IMR-90 (cell line): ENCODE measurements around the gene DGKH. TPM values are rescaled to one million over a fixed set of nuclear protein-coding genes. Genes with fewer than 3 reads are reported as not detected.
A peak's percentile ranks its signal among the peaks of the same experiment; 100 is the strongest.

Experiments used
- ATAC-seq: fragments of 200-7000 bp; cut with Tn5 transposase; 2 replicates; pipeline ENCODE4 v1.9.1; 2020; ENCODE audit warnings: low read depth, mild to moderate bottlenecking, moderate library complexity
- BruUV-seq: library from RNA; stranded (reverse); fragments of 400-500 nt; replicated peaks from 2 replicates; lab custom pipeline; 2021; lab: Mats Ljungman, UMichigan
- CTCF ChIA-PET: fragments of 300-600 bp; formaldehyde crosslinking; extraction: SDS; loops from one replicate; lab custom pipeline; 2021; ENCODE audit warnings: antibody characterized with exemption; lab: Yijun Ruan, JAX
- POLR2A ChIA-PET: fragments of 300-600 bp; sonication (Branson Sonifier 250); formaldehyde crosslinking; loops from one replicate; lab custom pipeline; 2022; ENCODE audit warnings: antibody characterized with exemption; ENCODE audit not compliant: unreplicated experiment; lab: Charles Lee
- DNase-seq: peaks from one replicate; pipeline ENCODE4 v3.0.0; 2013
- H2AFZ ChIP-seq: replicated peaks from 2 replicates; pipeline ENCODE3; 2013; ENCODE audit warnings: low read length, mild to moderate bottlenecking; ENCODE audit not compliant: poor library complexity
- H2AK5ac ChIP-seq: 2 replicates; pipeline ENCODE4 v1.6.1; 2013; ENCODE audit warnings: low read depth, low read length, inconsistent platforms
- H2AK9ac ChIP-seq: replicated peaks from 2 replicates; pipeline ENCODE3; 2013; ENCODE audit warnings: mild to moderate bottlenecking, low read depth, low read length, moderate library complexity; ENCODE audit not compliant: poor library complexity
- H2BK120ac ChIP-seq: 2 replicates; pipeline ENCODE4 v1.6.1; 2013; ENCODE audit warnings: low read depth, low read length, inconsistent platforms
- H2BK15ac ChIP-seq: 3 replicates; pipeline ENCODE4 v1.6.1; 2013; ENCODE audit warnings: low read depth, low read length, inconsistent platforms
- H2BK20ac ChIP-seq: 2 replicates; pipeline ENCODE4 v1.6.1; 2013; ENCODE audit warnings: low read depth, mild to moderate bottlenecking, inconsistent platforms, low read length, moderate library complexity
- H2BK5ac ChIP-seq: 2 replicates; pipeline ENCODE4 v1.6.1; 2013; ENCODE audit warnings: mild to moderate bottlenecking, low read depth, low read length, inconsistent platforms; ENCODE audit not compliant: poor library complexity, severe bottlenecking
- H3K14ac ChIP-seq: replicated peaks from 2 replicates; pipeline ENCODE4 v1.6.1; 2013; ENCODE audit warnings: low read depth, low read length, inconsistent platforms
- H3K18ac ChIP-seq: 2 replicates; pipeline ENCODE4 v1.6.1; 2013; ENCODE audit warnings: low read depth, low read length, control low read depth
- H3K23ac ChIP-seq: 2 replicates; pipeline ENCODE4 v1.6.1; 2013; ENCODE audit warnings: low read depth, low read length, inconsistent platforms
- H3K27ac ChIP-seq: 2 replicates; pipeline ENCODE4 v1.5.1; 2013; ENCODE audit warnings: mild to moderate bottlenecking, control low read depth, low read length; ENCODE audit not compliant: insufficient read depth
- H3K27me3 ChIP-seq: 2 replicates; pipeline ENCODE4 v1.6.1; 2013; ENCODE audit warnings: low read length; ENCODE audit not compliant: control insufficient read depth, insufficient read depth
- H3K36me3 ChIP-seq: 2 replicates; pipeline ENCODE4 v1.6.1; 2013; ENCODE audit warnings: low read length, mixed read lengths; ENCODE audit not compliant: control insufficient read depth, insufficient read depth
- H3K4ac ChIP-seq: 2 replicates; pipeline ENCODE4 v1.6.1; 2013; ENCODE audit warnings: low read depth, low read length, inconsistent platforms
- H3K4me1 ChIP-seq: 2 replicates; pipeline ENCODE4 v1.6.1; 2013; ENCODE audit warnings: low read length, mixed read lengths; ENCODE audit not compliant: control insufficient read depth, insufficient read depth
- H3K4me2 ChIP-seq: 2 replicates; pipeline ENCODE4 v1.6.1; 2013; ENCODE audit warnings: low read depth, mild to moderate bottlenecking, control low read depth, low read length, moderate library complexity
- H3K4me3 ChIP-seq: 2 replicates; pipeline ENCODE4 v1.5.1; 2013; ENCODE audit warnings: low read depth, mild to moderate bottlenecking, control low read depth, low read length, moderate library complexity; ENCODE audit not compliant: insufficient read depth
- H3K56ac ChIP-seq: 2 replicates; pipeline ENCODE4 v1.6.1; 2013; ENCODE audit warnings: low read length, inconsistent platforms; ENCODE audit not compliant: insufficient read depth; ENCODE audit errors: extremely low read depth
- H3K79me1 ChIP-seq, 2 experiments: 2 replicates each; pipeline ENCODE4 v1.6.1; 2013; ENCODE audit warnings: low read length in 2 of 2, inconsistent platforms in 1 of 2, low read depth in 1 of 2
- H3K9ac ChIP-seq: 2 replicates; pipeline ENCODE4 v1.6.1; 2013; ENCODE audit warnings: low read depth, low read length, control low read depth
- H3K9me1 ChIP-seq: 2 replicates; pipeline ENCODE4 v1.6.1; 2013; ENCODE audit warnings: low read length, inconsistent platforms; ENCODE audit not compliant: insufficient read depth
- H3K9me3 ChIP-seq: 2 replicates; pipeline ENCODE4 v1.6.1; 2013; ENCODE audit warnings: low read length; ENCODE audit not compliant: control insufficient read depth, insufficient read depth
- H4K20me1 ChIP-seq: 2 replicates; pipeline ENCODE4 v1.6.1; 2013; ENCODE audit warnings: low read length, inconsistent platforms; ENCODE audit not compliant: insufficient read depth
- H4K5ac ChIP-seq: 2 replicates; pipeline ENCODE4 v1.6.1; 2013; ENCODE audit warnings: mild to moderate bottlenecking, low read depth, low read length, control low read depth
- H4K8ac ChIP-seq, 2 experiments: 2 replicates each; pipeline ENCODE4 v1.6.1; 2013; ENCODE audit warnings: low read depth in 2 of 2, low read length in 2 of 2, control low read depth in 1 of 2, inconsistent platforms in 1 of 2
- H4K91ac ChIP-seq: 2 replicates; pipeline ENCODE4 v1.6.1; 2013; ENCODE audit warnings: low read depth, low read length, inconsistent platforms; ENCODE audit not compliant: insufficient read depth
- BHLHE40 ChIP-seq: fragments of 150-350 bp; IDR thresholded peaks from 2 replicates; pipeline ENCODE4 v1.6.1; 2016; ENCODE audit warnings: mild to moderate bottlenecking, low read depth, low read length
- CEBPB ChIP-seq: IDR thresholded peaks from 2 replicates; pipeline ENCODE4 v1.6.1; 2012; ENCODE audit warnings: low read depth, low read length, improper control_type of control experiment
- MXI1 ChIP-seq: IDR thresholded peaks from 2 replicates; pipeline ENCODE4 v1.6.1; 2012; ENCODE audit warnings: low read depth, mild to moderate bottlenecking, low read length, moderate library complexity, borderline replicate concordance
- POLR2A ChIP-seq: IDR thresholded peaks from 2 replicates; pipeline ENCODE4 v1.6.1; 2012; ENCODE audit warnings: mild to moderate bottlenecking, low read depth, low read length
- RAD21 ChIP-seq: IDR thresholded peaks from 2 replicates; pipeline ENCODE4 v1.6.1; 2012; ENCODE audit warnings: low read length, improper control_type of control experiment
- RFX5 ChIP-seq: IDR thresholded peaks from 2 replicates; pipeline ENCODE4 v1.8.0; 2012; ENCODE audit warnings: low read depth, mild to moderate bottlenecking, low read length, moderate library complexity
- SMC3 ChIP-seq: fragments of 150-350 bp; IDR thresholded peaks from 2 replicates; pipeline ENCODE4 v1.6.1; 2016; ENCODE audit warnings: low read depth, mild to moderate bottlenecking, antibody characterized with exemption, low read length, moderate library complexity
- WGBS, 2 experiments: methylation state at CpG; one replicate each; pipeline versions ENCODE4 v1.1.5 to v1.1.7; 2013; ENCODE audit warnings: missing lambda C conversion rate in 2 of 2; ENCODE audit not compliant: insufficient read length in 1 of 2; ENCODE audit errors: extremely low coverage in 2 of 2; 5-methylcytosine and 5-hydroxymethylcytosine counted together
- dilution Hi-C: fragments of 300-500 bp; cut with HindIII; formaldehyde crosslinking; loops from one replicate; pipeline ENCODE4 v1.14.3; 2018; ENCODE audit warnings: low sequenced_read_pairs; ENCODE audit not compliant: unreplicated experiment
- in situ Hi-C: fragments of 300-500 bp; cut with MboI; formaldehyde crosslinking; loops from 3 replicates; pipeline ENCODE4 v1.14.3; 2019; ENCODE audit warnings: low sequenced_read_pairs, inconsistent platforms, mixed read lengths
- intact Hi-C: fragments of 100-400 bp; cut with micrococcal nuclease; formaldehyde crosslinking; loops from 2 replicates; pipeline ENCODE4 v1.10.0; 2022
- polyA plus RNA-seq, 3 experiments: library from polyadenylated mRNA; depleted of rRNA; stranded (reverse); fragments of >200 nt; gene quantifications; 2 replicates each; pipeline ENCODE4 v1.2.3, GENCODE V29; 2012; ENCODE audit warnings: low replicate concordance in 1 of 3
- total RNA-seq: library from RNA; depleted of rRNA; stranded (reverse); fragments of >200 nt; gene quantifications from 2 replicates; pipeline ENCODE4 v1.2.3, GENCODE V29; 2012
- TF ChIP-seq, protein P1 (sequence below): fragments of 150-350 bp; IDR thresholded peaks from 2 replicates; pipeline ENCODE4 v1.6.1; 2017; ENCODE audit warnings: mild to moderate bottlenecking, antibody characterized with exemption, low read length, low read depth
- TF ChIP-seq, protein P2 (sequence below): fragments of 150-350 bp; IDR thresholded peaks from 2 replicates; pipeline ENCODE4 v1.6.1; 2016; ENCODE audit warnings: low read depth, mild to moderate bottlenecking, low read length, moderate library complexity, borderline replicate concordance

The DGKH gene
- total and polyA plus RNA-seq, 2 of the 4 experiments (the other 2 are of a cell fraction): 2.0 to 13.4 TPM

DNA sequence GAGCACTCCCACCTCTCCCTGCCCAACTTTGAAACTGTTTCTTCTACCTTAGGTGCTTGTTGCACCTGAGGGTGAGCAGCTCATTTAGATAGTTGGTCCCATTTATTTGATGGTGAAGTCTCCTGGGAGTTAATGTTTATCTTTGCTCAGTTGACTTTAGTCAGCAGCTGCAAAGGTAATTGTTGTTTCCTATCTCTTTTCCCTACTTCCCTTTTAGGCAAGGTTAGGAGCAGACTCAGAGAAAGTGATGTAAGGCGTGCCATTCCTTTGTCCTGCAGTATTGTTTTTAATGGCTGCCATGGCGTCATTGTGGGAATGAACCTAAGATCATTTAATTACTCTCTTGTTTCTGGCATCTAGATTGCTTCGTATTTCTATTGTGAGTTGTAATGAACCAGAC is 235.1 kb downstream of the DGKH start:
- BruUV-seq: no TSS peak
- Histone ChIP-seq H3K14ac (no peak overlapping the region), H3K18ac (no peak overlapping the region), H3K23ac (peak overlapping the region; percentile 20; the same call in 1 of the 2 replicates), H3K56ac (no peak overlapping the region), H2AK9ac (no peak overlapping the region), H3K79me1 (peaks cover 21 to 30% of the 10 kb centered on the region in 2 experiments), H2AK5ac (no peak overlapping the region), H3K4me3 (no peak overlapping the region), H3K4ac (no peak overlapping the region), H4K91ac (no peak overlapping the region), H2AFZ (no peak overlapping the region), H2BK20ac (no peak overlapping the region), H4K8ac (no peak overlapping the region), H3K4me1 (peaks cover 3% of the 10 kb centered on the region; the same call in 1 of the 2 replicates), H3K4me2 (no peak overlapping the region), H3K36me3 (peaks cover 4% of the 10 kb centered on the region), H4K5ac (no peak overlapping the region), H3K9me1 (no peaks in the 10 kb centered on the region; the same call in 1 of the 2 replicates), H4K20me1 (peaks cover 10% of the 10 kb centered on the region; the same call in 1 of the 2 replicates), H3K27me3 (no peaks in the 10 kb centered on the region), H3K9ac (no peak overlapping the region), H3K27ac (no peak overlapping the region), H2BK15ac (no peak overlapping the region), H2BK120ac (no peak overlapping the region), H3K9me3 (no peaks in the 10 kb centered on the region), H2BK5ac (no peak overlapping the region)
- dilution Hi-C loops (no loop called here), in situ Hi-C loops (no loop called here), intact Hi-C loops (no loop called here)
- TF ChIP-seq MXI1 (no peak), RAD21 (no peak), RFX5 (no peak), BHLHE40 (no peak), CEBPB (no peak), SMC3 (no peak), POLR2A (no peak)
- TF ChIP-seq, protein P1, sequence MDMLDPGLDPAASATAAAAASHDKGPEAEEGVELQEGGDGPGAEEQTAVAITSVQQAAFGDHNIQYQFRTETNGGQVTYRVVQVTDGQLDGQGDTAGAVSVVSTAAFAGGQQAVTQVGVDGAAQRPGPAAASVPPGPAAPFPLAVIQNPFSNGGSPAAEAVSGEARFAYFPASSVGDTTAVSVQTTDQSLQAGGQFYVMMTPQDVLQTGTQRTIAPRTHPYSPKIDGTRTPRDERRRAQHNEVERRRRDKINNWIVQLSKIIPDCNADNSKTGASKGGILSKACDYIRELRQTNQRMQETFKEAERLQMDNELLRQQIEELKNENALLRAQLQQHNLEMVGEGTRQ: no peak
- TF ChIP-seq, protein P2, sequence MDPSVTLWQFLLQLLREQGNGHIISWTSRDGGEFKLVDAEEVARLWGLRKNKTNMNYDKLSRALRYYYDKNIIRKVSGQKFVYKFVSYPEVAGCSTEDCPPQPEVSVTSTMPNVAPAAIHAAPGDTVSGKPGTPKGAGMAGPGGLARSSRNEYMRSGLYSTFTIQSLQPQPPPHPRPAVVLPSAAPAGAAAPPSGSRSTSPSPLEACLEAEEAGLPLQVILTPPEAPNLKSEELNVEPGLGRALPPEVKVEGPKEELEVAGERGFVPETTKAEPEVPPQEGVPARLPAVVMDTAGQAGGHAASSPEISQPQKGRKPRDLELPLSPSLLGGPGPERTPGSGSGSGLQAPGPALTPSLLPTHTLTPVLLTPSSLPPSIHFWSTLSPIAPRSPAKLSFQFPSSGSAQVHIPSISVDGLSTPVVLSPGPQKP: no peak
- ChIA-PET CTCF (no interaction called here), POLR2A (no interaction called here)
- no CpG with 5 or more reads among the region's 3 CpGs for WGBS, 2 experiments
- ATAC-seq: no peak
- DNase-seq: no peak
